PC-9 (cell line): ENCODE results near the gene SOX5. TPM values are rescaled to one million over a fixed set of nuclear protein-coding genes. Genes with fewer than 3 reads are reported as not detected.

ENCODE experiments used
- BruUV-seq: library from RNA; stranded (reverse); fragments of 400-500 nt; replicated peaks from 2 replicates; lab custom pipeline; 2021; lab: Mats Ljungman, UMichigan
- CTCF ChIA-PET: fragments of 300-600 bp; sonication (Branson Sonifier 250); formaldehyde crosslinking; loops from one replicate; lab custom pipeline; 2022; ENCODE audit warnings: antibody characterized with exemption; lab: Charles Lee
- POLR2A ChIA-PET: fragments of 300-600 bp; sonication (Branson Sonifier 250); formaldehyde crosslinking; loops from one replicate; lab custom pipeline; 2022; ENCODE audit warnings: antibody characterized with exemption; ENCODE audit not compliant: unreplicated experiment; lab: Charles Lee
- DNase-seq, 2 experiments: peaks; one replicate each; pipeline versions ENCODE4 v3.0.0 to v3.0.0-alpha.2; 2015 to 2022; ENCODE audit warnings: mixed read lengths in 1 of 2
- H2AFZ ChIP-seq: fragments of 200-600 bp; sonication (generic); 2 replicates; pipeline ENCODE4 v1.8.1; 2017; ENCODE audit warnings: antibody characterized with exemption
- H3F3A ChIP-seq: fragments of 200-600 bp; sonication (generic); 2 replicates; pipeline ENCODE4 v1.8.1; 2017; ENCODE audit warnings: antibody characterized with exemption, mild to moderate bottlenecking, low read depth; ENCODE audit not compliant: insufficient read depth
- H3K27ac ChIP-seq: fragments of 200-600 bp; sonication (generic); 2 replicates; pipeline ENCODE4 v1.6.1; 2016; ENCODE audit warnings: mixed run types
- H3K27me3 ChIP-seq: fragments of 200-600 bp; sonication (generic); 2 replicates; pipeline ENCODE4 v1.6.1; 2016; ENCODE audit warnings: low read depth, mixed run types; ENCODE audit not compliant: insufficient read depth
- H3K36me3 ChIP-seq: fragments of 200-600 bp; sonication (generic); 2 replicates; pipeline ENCODE4 v1.6.1; 2016; ENCODE audit warnings: low read depth, mixed run types
- H3K4me1 ChIP-seq: fragments of 200-600 bp; sonication (generic); replicated peaks from 2 replicates; pipeline ENCODE4 v1.6.1; 2016; ENCODE audit warnings: mixed run types; ENCODE audit not compliant: insufficient read depth
- H3K4me2 ChIP-seq: fragments of 200-600 bp; sonication (generic); 2 replicates; pipeline ENCODE4 v1.6.1; 2017; ENCODE audit warnings: mixed run types
- H3K4me3 ChIP-seq: fragments of 200-600 bp; sonication (generic); 2 replicates; pipeline ENCODE4 v1.6.1; 2016; ENCODE audit warnings: mixed run types
- H3K79me2 ChIP-seq: fragments of 200-600 bp; sonication (generic); 2 replicates; pipeline ENCODE4 v1.6.1; 2017; ENCODE audit warnings: low read depth, mixed run types
- H3K9me2 ChIP-seq: fragments of 200-600 bp; sonication (generic); 2 replicates; pipeline ENCODE4 v1.8.1; 2017; ENCODE audit warnings: mild to moderate bottlenecking; ENCODE audit not compliant: insufficient read depth
- H3K9me3 ChIP-seq: fragments of 200-600 bp; sonication (generic); 2 replicates; pipeline ENCODE4 v1.8.1; 2016; ENCODE audit warnings: low read depth; ENCODE audit not compliant: insufficient read depth
- H4K20me1 ChIP-seq: fragments of 200-600 bp; sonication (generic); 2 replicates; pipeline ENCODE4 v1.8.1; 2017; ENCODE audit not compliant: insufficient read depth
- CTCF ChIP-seq: fragments of 200-600 bp; sonication (generic); conservative IDR thresholded peaks from 2 replicates; pipeline ENCODE4 v1.6.1; 2017; ENCODE audit warnings: mixed run types, antibody characterized with exemption, mild to moderate bottlenecking, moderate library complexity
- EZH2 ChIP-seq: fragments of 200-600 bp; sonication (generic); IDR thresholded peaks from 2 replicates; pipeline ENCODE4 v1.8.0; 2017; ENCODE audit warnings: antibody characterized with exemption, low read depth
- intact Hi-C: fragments of 100-400 bp; cut with micrococcal nuclease; formaldehyde crosslinking; loops from one replicate; pipeline ENCODE4 v1.10.0; 2022; ENCODE audit not compliant: unreplicated experiment
- total RNA-seq: library from RNA; stranded (reverse); gene quantifications from 2 replicates; pipeline ENCODE4 v1.2.3, GENCODE V29; 2021

The SOX5 gene
- total RNA-seq, 1 experiment from 2014 or later, result not detected

DNA sequence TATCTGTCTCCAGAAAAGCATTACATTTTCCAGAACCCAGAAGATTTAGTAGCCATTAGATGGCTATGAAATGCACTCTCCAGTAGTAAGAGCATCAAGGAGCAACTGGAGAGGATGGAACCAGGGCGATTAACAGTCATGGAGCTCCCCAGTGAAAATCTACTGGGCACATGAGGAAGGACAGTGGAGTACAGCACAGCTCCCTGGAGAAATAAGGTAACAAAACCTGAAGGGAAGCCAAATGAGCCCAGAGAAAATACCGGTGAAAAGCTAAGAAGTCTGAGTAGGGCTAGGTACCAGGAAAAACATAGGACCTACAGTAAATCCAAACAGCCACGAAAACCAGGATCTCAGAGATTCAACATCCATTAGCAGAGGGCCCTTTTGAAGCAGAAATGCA lies 21.6 kb downstream of the SOX5 start:
- H3K27me3 ChIP-seq, result no peaks in the 10 kb centered on the region
- TF ChIP-seq EZH2 (no peak), CTCF (no peak)
- no peaks in the 10 kb centered on the region for H3K9me2 ChIP-seq
- H3K4me1 ChIP-seq, result no peaks in the 10 kb centered on the region
- H3K9me3 ChIP-seq, result no peaks in the 10 kb centered on the region
- CTCF ChIA-PET, result no interaction called here
- no peak overlapping the region for H3K4me3 ChIP-seq
- H3F3A ChIP-seq, result no peaks in the 10 kb centered on the region
- POLR2A ChIA-PET, result no interaction called here
- intact Hi-C loops, result no loop called here
- no peaks in the 10 kb centered on the region for H3K79me2 ChIP-seq
- no TSS peak for BruUV-seq
- no peak overlapping the region for H3K27ac ChIP-seq
- no peaks in the 10 kb centered on the region for H3K36me3 ChIP-seq
- DNase-seq, result no peak
- H4K20me1 ChIP-seq, result no peaks in the 10 kb centered on the region
- no peak overlapping the region for H3K4me2 ChIP-seq
- H2AFZ ChIP-seq, result no peak overlapping the region

DNA sequence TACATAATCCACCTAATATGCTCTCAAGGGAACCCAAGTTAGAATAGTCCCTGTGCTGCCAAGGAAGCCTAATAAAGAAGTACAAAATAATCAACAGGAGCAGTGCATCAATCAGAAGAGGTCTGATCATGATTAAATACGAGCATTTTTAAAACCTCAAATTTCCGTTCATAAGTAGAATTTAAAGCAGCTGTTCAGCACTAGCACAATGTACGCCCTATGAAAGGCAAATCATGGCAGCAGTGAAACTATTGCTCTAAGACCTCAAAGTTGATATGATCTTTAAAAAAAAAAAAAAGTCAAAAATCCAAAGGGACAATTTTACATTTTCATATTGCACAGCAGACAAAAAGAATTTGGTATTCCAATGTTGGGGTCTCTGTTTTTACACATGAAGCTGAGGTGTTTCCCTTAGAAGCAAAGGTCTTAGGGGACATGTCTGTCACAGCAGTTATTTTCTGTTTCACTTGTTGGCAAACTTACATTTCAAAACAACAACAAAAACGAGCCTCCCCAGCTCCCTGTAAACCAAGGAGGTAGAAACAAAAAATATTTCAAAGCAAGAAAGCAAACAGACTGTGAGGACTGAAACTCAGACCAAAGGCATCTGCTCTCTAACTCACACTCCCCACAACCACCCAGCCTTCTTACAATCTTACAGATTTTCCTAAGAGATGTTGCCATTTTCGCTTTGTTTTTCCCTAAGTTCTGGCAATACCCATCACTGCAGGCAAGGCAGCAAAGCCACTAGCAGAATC lies 28.2 kb downstream of the SOX5 start:
- H3K9me2 ChIP-seq, result no peaks in the 10 kb centered on the region
- no peak for DNase-seq
- TF ChIP-seq EZH2 (no peak), CTCF (no peak)
- POLR2A ChIA-PET, result no interaction called here
- H3K79me2 ChIP-seq, result no peaks in the 10 kb centered on the region
- no peak overlapping the region for H3K27ac ChIP-seq
- no peak overlapping the region for H3K4me3 ChIP-seq
- no peaks in the 10 kb centered on the region for H3K9me3 ChIP-seq
- CTCF ChIA-PET, result no interaction called here
- no peak overlapping the region for H3K4me2 ChIP-seq
- no peaks in the 10 kb centered on the region for H3K4me1 ChIP-seq
- no peak overlapping the region for H2AFZ ChIP-seq
- peaks cover 11% of the 10 kb centered on the region; the same call in 1 of the 2 replicates for H3K27me3 ChIP-seq
- no peaks in the 10 kb centered on the region for H3K36me3 ChIP-seq
- no peaks in the 10 kb centered on the region for H4K20me1 ChIP-seq
- no peaks in the 10 kb centered on the region for H3F3A ChIP-seq
- BruUV-seq, result no TSS peak
- intact Hi-C loops, result no loop called here

DNA sequence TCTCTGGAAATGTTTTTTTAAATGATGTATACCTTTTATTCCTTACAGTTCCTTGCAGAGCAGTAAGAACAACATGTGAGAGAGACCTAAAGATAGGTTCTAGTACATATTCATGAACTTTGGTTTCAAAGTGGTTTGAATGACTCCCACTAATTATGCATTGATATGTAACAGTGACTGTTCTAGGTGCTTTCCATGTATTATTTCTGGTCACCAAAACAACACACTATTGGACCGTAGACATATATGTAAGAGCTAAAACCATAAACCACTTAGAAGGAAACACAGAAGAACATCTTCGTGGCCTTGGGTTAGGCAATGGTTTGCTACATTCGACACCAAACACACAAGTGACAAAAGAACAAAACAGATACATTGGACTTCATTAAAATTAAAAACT lies 37.9 kb downstream of the SOX5 start:
- no peak for DNase-seq
- H3F3A ChIP-seq, result no peaks in the 10 kb centered on the region; the same call in 1 of the 2 replicates
- H3K79me2 ChIP-seq, result no peaks in the 10 kb centered on the region
- ChIA-PET CTCF (no interaction called here), POLR2A (no interaction called here)
- no peak overlapping the region for H2AFZ ChIP-seq
- no peak overlapping the region for H3K4me2 ChIP-seq
- no peak overlapping the region for H3K4me3 ChIP-seq
- H3K27ac ChIP-seq, result no peak overlapping the region
- no peaks in the 10 kb centered on the region for H3K36me3 ChIP-seq
- no peaks in the 10 kb centered on the region for H4K20me1 ChIP-seq
- H3K4me1 ChIP-seq, result no peaks in the 10 kb centered on the region
- intact Hi-C loops, result no loop called here
- H3K27me3 ChIP-seq, result no peaks in the 10 kb centered on the region; the same call in 1 of the 2 replicates
- H3K9me2 ChIP-seq, result no peaks in the 10 kb centered on the region
- no peaks in the 10 kb centered on the region for H3K9me3 ChIP-seq
- no TSS peak for BruUV-seq
- TF ChIP-seq EZH2 (no peak), CTCF (no peak)
